Subcutaneous abdominal adipose tissue (tissue), 5 donors: ENCODE data around the gene TEX29.

Experiments used
- H3K27ac ChIP-seq: one replicate; pipeline ENCODE4 v1.7.0; 2013; ENCODE audit warnings: low read depth, mild to moderate bottlenecking, inconsistent platforms, low read length, moderate library complexity
- H3K27me3 ChIP-seq, 5 donors: one replicate each; pipeline ENCODE4 v1.7.0; 2013; ENCODE audit warnings: low read length in 5 of 5, inconsistent platforms in 1 of 5; ENCODE audit not compliant: control insufficient read depth in 5 of 5, insufficient read depth in 4 of 5
- H3K36me3 ChIP-seq, 5 donors: one replicate each; pipeline ENCODE4 v1.7.0; 2013; ENCODE audit warnings: low read length in 5 of 5; ENCODE audit not compliant: control insufficient read depth in 5 of 5, insufficient read depth in 5 of 5
- H3K4me1 ChIP-seq, 5 donors: one replicate each; pipeline ENCODE4 v1.7.0; 2013; ENCODE audit warnings: low read length in 5 of 5, mild to moderate bottlenecking in 3 of 5, moderate library complexity in 1 of 5; ENCODE audit not compliant: control insufficient read depth in 5 of 5, insufficient read depth in 5 of 5
- H3K4me3 ChIP-seq, 5 donors: one replicate each; pipeline ENCODE4 v1.7.0; 2013; ENCODE audit warnings: low read length in 5 of 5, low read depth in 1 of 5
- H3K9ac ChIP-seq, 5 donors: one replicate each; pipeline ENCODE4 v1.7.0; 2013; ENCODE audit warnings: low read length in 5 of 5, mild to moderate bottlenecking in 4 of 5, moderate library complexity in 3 of 5
- H3K9me3 ChIP-seq, 5 donors: one replicate each; pipeline ENCODE4 v1.7.0; 2013; ENCODE audit warnings: low read length in 5 of 5; ENCODE audit not compliant: control insufficient read depth in 5 of 5
- donor health status: healthy.
- donor health status: healthy.
- donor health status: healthy.
- donor health status: healthy.
- donor health status: healthy.

The TEX29 gene

DNA sequence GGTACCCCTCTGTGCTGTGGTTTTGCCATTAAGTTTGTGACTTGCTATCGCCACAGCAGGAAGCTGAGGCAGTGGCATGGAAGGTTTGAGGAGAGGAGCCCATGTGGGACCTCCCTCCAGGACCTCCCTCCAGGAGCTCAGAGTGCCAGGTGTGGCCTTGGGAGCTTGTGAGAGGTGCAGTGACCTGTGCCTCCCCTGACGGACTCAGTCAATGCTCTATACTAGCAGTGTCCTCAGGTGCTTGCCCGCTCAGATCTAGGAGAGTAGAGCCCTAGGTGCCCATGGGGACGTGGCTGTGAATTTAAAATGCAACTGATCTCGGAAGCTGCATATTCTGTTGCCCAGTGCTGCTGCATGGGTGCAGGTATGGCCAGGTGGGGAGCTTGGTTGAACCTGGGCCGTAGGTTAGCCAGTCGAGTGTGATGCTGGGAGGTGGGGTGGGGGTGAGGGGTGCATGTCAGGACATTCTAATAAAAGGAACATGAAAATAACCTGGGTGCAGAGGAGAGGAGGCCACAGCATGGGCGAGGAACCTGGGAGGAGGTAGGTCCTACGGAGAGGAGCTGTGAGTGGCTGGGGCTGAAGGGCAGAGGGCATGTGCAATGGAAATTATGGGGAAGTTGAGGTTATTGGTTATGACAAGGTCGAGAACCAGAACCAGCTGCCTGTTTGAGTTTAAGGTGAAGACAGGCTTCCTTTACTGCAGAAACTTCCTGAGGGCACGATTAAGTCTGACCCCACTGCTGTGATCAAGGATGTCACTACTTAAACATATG, 41.6 kb downstream of the TEX29 start:
- Histone ChIP-seq H3K27me3 (peaks cover 0 to 31% (median 22%) of the 10 kb centered on the region in 5 donors), H3K4me1 (peaks cover 0 to 7% (median 0%) of the 10 kb centered on the region in 5 donors), H3K27ac (no peak overlapping the region), H3K4me3 (no peak overlapping the region), H3K9ac (no peak overlapping the region), H3K36me3 (no peaks in the 10 kb centered on the region), H3K9me3 (no peaks in the 10 kb centered on the region)

DNA sequence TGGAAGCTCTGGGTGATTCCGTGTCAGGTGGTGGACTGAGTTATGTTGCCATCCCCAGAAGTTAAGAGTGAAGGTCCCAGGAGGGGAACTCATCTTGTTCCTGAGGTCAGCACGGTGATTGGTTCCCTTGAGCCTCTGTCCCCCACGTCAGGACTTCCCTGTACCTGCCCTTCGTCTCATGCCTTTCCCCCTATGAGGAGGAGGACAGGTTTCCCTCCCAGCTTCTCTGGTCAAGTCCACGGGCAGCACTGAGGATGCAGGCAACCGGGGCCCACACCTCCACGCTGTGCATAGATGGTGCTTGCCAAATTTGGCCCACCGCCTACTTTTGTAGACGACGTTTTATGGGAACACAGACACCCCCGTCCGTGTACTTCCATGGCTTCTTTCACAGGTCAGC, 42.7 kb downstream of the TEX29 start:
- Histone ChIP-seq H3K9ac (no peak overlapping the region), H3K36me3 (no peaks in the 10 kb centered on the region), H3K4me1 (peaks cover 0 to 7% (median 0%) of the 10 kb centered on the region in 5 donors), H3K27me3 (peaks cover 0 to 31% (median 22%) of the 10 kb centered on the region in 5 donors), H3K27ac (no peak overlapping the region), H3K4me3 (no peak overlapping the region), H3K9me3 (no peaks in the 10 kb centered on the region)

DNA sequence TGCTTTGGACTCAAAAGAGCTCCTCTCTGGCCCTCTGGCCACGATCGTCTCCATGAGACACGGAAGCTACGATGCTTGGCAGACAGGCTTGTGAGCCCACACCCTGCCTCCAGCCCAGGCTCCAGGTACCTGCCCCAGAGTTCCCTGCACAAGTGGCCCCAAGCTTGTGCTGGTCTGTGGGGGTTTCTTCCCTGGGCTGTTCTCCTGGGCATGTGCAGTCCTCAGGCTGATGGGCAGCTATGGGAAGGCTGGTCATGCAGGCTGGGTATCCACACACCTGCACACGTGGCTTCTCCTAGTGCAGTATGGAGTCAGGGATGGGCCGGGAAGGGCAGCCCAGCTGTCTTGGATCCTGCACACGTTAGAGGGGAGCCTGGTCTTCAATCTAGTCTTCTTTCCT, 43.1 kb downstream of the TEX29 start:
- H3K9ac ChIP-seq, result no peak overlapping the region
- peaks cover 0 to 31% (median 22%) of the 10 kb centered on the region in 5 donors for H3K27me3 ChIP-seq
- H3K36me3 ChIP-seq, result no peaks in the 10 kb centered on the region

DNA sequence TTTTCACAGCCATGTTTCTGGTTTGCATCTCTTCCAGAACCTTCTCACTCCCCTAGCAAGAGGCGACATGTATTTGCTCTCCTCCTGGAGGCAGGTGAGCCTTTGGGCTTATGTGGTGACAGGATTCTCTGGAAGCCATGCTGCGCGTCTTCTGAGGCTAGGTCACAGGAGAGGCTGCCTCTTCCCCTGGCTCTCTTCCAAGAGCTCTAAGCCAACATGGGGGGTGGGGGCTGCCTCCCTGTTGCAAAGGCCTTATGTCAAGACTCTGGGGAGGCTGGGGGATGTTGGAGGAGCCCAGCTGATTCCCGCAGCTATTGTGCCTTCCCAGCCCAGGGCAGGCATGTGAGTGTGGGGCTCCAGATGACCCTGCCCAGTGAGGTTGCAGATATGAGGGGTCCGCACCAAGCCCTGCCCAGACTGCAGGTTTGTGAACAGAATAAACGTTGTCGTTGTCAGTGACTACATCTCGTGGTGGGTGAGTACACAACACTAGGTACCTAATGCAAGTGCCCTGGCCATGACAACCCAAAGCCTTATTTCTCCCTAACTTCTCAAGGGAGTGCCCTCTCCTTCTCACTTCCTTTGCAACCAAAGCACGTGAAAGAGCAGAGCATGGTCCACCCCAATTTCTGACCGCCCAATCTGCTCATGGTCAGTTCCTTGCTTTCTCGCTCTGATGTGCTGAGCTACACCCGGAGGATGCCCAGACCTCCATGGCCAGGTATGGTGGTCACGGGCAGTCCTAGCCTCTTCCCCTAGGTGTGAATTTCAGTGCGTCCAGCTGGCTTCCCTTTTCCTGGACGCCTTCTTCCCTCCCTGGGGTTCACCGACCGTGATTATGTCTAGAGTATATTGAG, 44.9 kb downstream of the TEX29 start:
- no peak overlapping the region for H3K4me3 ChIP-seq
- H3K36me3 ChIP-seq, result no peaks in the 10 kb centered on the region
- H3K9ac ChIP-seq, result no peak overlapping the region
- peaks cover 0 to 31% (median 22%) of the 10 kb centered on the region in 5 donors for H3K27me3 ChIP-seq
- no peak overlapping the region for H3K27ac ChIP-seq
- peaks cover 0 to 2% (median 0%) of the 10 kb centered on the region in 5 donors for H3K4me1 ChIP-seq
- H3K9me3 ChIP-seq, result no peaks in the 10 kb centered on the region

More for the DNA sequence above, 43.1 kb downstream of the TEX29 start:
- H3K4me1 ChIP-seq, result peaks cover 0 to 7% (median 0%) of the 10 kb centered on the region in 5 donors
- H3K27ac ChIP-seq, result no peak overlapping the region
- H3K4me3 ChIP-seq, result no peak overlapping the region
- H3K9me3 ChIP-seq, result no peaks in the 10 kb centered on the region

DNA sequence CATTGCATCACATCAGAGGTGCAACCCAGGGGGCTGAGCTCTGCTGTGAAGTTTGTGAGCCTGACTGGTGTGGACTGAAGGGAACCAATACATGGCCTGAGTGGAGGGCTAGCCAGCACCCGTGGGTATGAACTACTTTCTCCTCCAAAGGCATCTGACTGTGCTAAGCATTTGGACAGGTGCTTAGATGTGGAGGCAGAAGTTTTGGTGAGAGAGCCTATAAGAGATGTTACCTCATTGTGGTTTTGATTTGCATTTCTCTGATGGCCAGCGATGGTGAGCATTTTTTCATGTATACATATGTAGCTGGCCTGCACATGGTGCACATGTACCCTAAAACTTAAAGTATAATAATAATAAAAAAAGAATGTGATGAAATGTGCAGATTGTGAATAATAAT, 46.9 kb downstream of the TEX29 start:
- H3K9ac ChIP-seq, result no peak overlapping the region
- peaks cover 0 to 6% (median 2%) of the 10 kb centered on the region in 5 donors for H3K4me1 ChIP-seq
- H3K4me3 ChIP-seq, result no peak overlapping the region
- H3K9me3 ChIP-seq, result no peaks in the 10 kb centered on the region
- H3K27ac ChIP-seq, result no peak overlapping the region
- H3K36me3 ChIP-seq, result no peaks in the 10 kb centered on the region
- H3K27me3 ChIP-seq, result peaks cover 0 to 21% (median 13%) of the 10 kb centered on the region in 5 donors

DNA sequence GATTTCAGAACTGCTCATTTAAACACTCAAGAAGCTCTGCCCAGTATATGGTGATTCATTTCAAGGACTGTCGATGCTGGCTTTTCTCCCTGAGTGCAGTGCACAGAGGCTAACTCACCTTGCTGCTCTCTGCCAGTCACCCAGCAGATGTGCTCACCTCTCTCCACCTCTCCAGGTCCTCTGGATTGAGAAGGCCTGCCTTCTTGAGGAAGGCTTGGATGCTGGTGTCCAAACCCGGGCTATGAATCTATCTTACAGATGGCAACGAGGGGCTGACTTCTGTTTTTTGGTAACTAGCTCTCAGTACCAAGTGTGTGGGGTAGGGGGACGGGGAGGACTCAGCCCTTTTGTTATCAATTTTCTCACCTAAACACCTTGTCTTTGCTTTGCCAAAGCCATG, 47.6 kb downstream of the TEX29 start:
- H3K27ac ChIP-seq, result no peak overlapping the region

DNA sequence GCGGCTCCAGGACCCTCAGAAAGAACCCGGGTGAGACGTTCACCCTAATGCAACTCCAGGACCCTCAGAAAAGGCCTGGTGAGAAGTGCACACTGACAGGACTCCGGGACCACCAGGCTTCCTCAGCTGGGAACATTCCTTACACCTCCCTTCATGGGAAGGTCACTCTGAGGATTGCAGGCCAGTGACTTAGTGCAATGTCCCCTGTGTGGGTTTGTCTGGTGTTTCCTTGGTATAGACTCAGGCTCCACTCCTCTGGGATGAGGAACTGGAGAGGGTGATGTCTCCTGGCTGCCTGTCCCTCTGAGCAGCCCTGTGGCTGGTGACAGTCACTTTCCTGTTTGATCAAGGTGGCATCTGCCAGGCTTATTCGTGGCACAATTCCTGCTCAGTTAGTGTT, 49.7 kb downstream of the TEX29 start:
- Histone ChIP-seq H3K4me1 (peaks cover 0 to 6% (median 2%) of the 10 kb centered on the region in 5 donors), H3K36me3 (no peaks in the 10 kb centered on the region), H3K9me3 (no peaks in the 10 kb centered on the region), H3K9ac (no peak overlapping the region), H3K4me3 (no peak overlapping the region), H3K27ac (no peak overlapping the region), H3K27me3 (peaks cover 0 to 8% (median 5%) of the 10 kb centered on the region in 5 donors)

More for the DNA sequence above, 47.6 kb downstream of the TEX29 start:
- no peaks in the 10 kb centered on the region for H3K9me3 ChIP-seq
- H3K36me3 ChIP-seq, result no peaks in the 10 kb centered on the region
- no peak overlapping the region for H3K9ac ChIP-seq
- H3K4me3 ChIP-seq, result no peak overlapping the region
- H3K27me3 ChIP-seq, result peaks cover 0 to 14% (median 11%) of the 10 kb centered on the region in 5 donors
- H3K4me1 ChIP-seq, result peaks cover 0 to 6% (median 2%) of the 10 kb centered on the region in 5 donors

DNA sequence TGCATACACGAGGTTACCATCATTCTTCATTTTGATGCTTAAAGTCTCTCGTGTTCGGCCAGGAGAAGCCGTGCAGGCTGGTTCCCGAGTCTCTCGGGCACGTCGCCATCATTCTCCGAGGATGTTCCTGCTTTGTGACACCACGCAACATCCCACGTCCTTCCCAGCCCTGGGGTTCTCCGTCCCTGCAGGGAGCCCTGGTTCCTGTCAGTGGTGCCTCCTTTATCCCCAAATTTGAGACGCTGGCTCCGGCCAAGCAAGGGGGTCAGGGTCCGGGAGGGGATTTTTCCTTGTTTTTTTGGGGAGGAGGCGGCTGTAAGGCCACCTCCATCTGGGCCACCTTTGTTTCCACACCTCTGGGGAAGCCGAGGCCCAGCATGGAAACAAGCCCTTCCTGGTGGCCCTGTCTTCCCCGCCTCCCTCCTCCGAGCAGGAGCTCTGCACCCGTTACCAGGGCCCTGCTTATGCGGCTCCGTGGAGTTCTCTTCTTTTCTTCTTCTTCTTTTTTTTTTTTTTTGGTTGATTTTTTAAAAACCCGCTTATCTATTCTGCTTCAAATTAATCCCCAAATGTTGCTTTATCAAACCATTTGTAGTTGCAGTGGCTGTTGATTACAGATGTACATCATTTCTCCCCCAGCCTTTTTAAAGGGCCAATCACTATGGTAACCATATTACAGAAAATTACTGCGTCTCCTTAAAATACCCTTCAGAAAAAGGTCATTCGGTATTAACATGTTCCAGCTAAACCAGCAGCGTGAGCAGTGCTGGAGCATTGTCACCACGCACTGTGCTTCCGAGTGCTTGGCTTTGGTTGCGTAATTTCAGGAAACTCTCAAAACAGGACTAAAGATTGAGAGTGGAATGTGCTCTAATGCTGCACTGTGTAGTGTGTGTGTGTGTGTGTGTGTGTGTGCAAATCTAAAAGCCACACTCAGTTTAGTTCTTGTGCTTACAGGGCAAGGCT, 50.4 kb downstream of the TEX29 start:
- Histone ChIP-seq H3K9me3 (no peaks in the 10 kb centered on the region), H3K9ac (no peak overlapping the region), H3K4me3 (no peak overlapping the region), H3K36me3 (no peaks in the 10 kb centered on the region), H3K27ac (no peak overlapping the region), H3K27me3 (peaks cover 0 to 5% (median 2%) of the 10 kb centered on the region in 5 donors), H3K4me1 (peaks cover 0 to 6% (median 0%) of the 10 kb centered on the region in 5 donors)

DNA sequence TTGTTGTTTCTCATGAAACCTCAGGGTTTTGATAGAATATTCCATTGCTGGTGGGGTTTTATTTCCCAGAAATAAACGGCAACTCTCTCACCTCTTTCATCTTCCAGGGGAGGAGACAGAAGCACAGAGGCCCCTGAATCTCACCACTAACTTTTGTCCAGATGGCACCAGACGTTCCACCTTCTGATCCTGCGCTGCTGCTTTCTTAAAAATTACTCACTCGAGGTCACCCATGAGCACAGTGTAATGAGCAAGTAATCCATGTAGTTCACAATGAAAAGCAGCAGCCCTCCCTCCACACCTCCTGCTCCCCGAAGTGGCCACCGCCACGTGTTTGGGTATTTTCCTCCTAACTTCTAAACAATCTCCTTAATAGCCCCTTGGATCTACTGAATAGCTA, 51.3 kb downstream of the TEX29 start:
- Histone ChIP-seq H3K27ac (no peak overlapping the region), H3K9ac (no peak overlapping the region), H3K27me3 (peaks cover 0 to 5% (median 0%) of the 10 kb centered on the region in 5 donors), H3K4me3 (no peak overlapping the region), H3K4me1 (peaks cover 0 to 6% (median 0%) of the 10 kb centered on the region in 5 donors), H3K9me3 (no peaks in the 10 kb centered on the region), H3K36me3 (no peaks in the 10 kb centered on the region)
